Bone marrow (tissue), 2 donors: ENCODE results near the gene CENPE.

Source experiments
- DNase-seq, 2 donors: peaks; one replicate each; lab custom pipeline; 2025; lab: John Stamatoyannopoulos, UW

The CENPE gene

DNA sequence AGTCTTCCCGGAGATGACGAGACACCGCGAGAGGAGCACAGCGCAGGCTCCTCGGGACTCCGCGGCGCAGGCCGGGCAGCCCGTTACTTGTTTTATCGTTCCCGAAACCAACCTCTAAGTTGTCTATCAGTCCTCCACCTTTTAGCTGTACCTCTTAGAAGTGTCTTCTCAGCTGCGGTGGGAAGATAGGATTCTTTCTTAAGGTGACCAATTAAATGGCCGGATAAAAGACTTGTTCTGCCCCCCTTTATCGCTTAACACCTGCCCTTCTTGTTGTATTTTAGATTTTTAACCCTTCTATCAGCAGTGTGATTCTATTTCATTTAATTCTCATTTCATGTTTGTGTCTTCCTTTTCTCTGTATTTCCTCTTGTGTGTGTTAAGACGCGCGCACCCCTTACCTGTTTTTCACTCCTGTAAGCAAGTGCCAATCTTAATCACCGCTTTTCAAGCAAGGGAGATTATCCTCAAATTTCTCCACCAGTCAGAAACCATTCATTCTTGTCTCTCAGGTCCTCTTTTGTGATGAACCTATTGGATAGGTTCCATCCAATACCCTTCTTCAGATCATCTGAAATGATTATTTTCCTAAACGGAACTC lies 121.3 kb downstream of the CENPE start, which contains the start of gene SLC9B2:
SLC9B2 (minus strand) TSS at position 15 of the 601 bp plus-strand sequence. CDS start 9,211 bp downstream, outside the sequence.
- DNase-seq: peak in 1 of 2 donors; percentile 41

DNA sequence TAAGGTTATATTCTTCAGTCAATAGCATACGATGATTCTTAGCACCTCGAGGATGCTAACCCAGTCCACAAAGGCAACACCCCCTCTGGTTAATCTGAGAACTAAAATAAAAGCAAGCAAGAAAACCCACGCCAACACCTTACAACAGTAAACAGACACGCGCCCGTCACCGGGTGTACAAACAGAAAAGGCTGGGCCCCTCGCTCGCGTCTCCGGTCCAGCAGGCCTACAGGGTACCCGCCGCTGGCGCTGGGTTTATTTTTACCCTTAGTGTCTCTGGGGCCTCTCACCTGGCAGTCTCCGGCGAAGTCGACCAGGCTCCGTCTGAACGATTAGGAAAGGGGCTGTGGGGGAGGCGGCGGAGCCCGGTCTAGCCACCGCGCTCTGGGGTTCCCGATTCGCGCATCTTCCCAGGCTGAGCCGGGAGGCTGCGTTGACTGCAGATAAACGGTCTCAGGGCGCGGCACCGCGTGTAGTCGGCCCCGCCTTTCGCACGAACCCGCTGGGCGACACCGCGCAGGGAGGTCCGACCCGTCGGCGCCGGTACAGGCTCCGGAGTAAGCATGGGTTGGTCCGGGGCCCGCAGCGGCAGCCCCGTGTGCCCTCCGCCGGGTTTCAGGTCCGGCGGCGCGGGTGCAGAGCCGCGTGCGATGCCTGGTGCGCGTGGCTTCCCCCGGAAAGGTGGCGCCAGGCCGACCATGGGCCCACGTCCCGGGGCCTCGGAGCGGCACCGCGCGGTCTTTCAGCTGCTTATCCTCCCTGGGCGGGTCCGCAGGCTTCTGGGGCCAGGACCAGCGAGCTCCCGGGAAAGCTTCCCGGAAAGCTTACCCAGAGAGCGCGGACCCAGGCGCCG lies 122.0 kb downstream of the CENPE start:
- DNase-seq: peak; percentile 25 to 54

DNA sequence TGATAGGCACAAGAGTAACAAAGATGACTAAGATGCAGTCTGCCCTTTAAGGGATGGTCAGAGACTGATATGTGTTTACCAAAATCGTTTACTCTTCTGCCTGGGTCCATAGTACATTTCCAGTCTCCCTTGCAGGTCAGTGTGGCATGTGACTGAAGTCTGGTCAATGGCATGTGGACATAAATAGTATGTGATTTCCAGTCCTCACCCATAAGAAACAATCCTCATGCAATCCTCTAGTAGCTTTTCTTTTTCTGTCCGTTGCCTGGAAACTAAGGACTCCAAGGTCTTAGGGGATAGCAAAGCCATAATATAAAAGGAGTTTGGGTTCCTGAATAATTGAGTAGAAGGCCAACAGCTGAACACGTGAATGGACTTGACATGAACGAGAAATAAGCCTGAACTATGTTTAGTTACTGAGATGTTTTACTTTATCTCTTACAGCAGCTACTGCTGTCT lies 122.7 kb downstream of the CENPE start:
- no peak for DNase-seq

DNA sequence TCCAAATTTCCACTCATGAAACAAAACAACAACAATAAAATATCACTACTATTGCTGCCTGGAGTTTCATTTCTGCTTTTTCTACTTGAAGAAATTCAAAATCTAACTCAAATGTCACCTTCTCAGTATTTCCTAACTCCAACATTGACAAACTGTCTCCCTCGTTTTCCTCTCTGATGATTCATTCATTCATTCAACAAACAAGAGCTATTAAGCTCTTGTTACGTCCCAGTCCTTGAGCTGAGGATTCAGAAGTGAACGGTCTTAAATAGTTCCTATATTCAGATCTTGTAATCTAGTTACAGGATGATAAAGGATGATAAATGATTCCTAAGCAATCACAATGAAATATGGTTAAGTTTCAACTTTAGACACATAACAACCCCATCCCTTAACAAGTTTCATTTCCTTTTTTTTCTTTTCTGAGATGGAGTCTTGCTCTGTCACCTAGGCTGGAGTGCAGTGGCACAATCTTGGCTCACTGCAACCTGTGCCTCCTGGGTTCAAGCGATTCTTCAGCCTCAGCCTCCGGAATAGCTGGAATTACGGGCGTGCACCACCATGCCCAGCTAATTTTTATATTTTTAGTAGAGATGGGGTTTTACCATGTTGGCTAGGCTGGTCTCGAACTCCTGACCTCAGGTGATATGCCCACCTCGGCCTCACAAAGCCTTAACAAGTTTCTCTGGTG lies 123.3 kb downstream of the CENPE start:
- DNase-seq: no peak

DNA sequence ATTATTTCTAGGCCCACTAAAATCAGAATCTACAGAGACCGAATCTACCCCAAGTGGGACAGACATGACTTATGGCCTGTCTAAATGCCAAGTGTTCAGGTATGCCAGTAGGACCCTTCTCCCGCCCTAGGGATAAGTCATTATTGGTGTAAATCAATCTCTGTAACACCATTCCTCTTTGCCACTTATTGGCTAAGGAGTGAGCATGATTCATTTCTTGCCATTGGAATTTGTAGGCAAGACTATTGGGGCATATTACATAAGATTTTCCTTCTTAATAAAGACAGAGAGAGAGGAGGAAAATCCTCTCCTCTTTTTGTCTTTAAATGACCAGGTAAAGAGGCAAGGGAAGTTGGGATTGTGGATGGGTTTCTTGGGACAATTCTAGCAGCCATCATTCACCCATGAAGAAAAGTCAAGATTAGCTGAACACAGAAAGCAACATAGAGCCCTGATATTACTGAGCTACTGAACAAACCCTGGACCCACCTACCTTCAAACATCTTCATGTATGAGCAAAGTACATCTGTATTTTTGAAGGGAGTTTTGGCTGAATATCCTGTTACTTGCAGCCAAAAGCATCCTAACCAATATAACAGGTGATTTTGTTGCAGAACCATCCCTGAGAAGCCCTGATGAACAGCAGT lies 124.2 kb downstream of the CENPE start:
- no peak for DNase-seq

GRCh38 chr4:103067841-103068547 lies 130.1 kb downstream of the CENPE start:
- no peak for DNase-seq

DNA sequence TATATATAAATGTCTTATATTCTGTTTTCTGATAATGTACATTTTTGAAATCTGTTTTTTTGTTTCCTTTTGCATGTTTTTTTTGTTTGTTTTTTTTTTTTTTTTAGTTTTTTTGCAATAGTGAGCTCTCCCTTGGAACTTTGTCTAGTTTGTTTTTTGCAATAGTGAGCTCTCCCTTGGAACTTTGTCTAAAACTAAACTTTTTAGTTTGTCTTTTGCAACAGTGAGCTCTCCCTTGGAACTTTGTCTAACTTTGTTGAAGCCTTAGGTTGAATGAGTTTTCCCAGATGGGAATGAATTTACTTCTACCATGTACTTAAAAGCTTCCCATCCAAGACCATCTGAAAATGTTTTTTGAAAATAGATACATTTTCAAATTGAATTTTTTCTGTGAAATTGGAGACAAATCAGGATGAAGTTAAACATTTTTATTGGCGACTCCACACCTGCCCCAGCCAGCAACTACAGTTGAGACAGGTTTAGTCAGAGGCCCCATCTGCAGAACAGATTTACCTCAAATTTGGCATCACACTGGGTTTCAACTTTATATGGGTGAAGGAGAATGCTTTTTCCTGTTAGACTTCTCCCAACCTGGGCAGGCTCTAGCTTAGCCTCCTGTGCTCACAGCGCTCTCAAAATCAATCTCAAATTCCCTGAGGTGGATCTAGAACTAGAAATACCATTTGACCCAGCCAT lies 137.5 kb downstream of the CENPE start:
- no peak for DNase-seq
